A673 (cell line): ENCODE results near the gene BRD7. TPM values are rescaled to one million over a fixed set of nuclear protein-coding genes. Genes with fewer than 3 reads are reported as not detected.

ENCODE experiments used
- BruUV-seq: library from RNA; stranded (reverse); fragments of 400-500 nt; replicated peaks from 2 replicates; lab custom pipeline; 2021; lab: Mats Ljungman, UMichigan
- CTCF ChIA-PET: fragments of 300-600 bp; sonication (Branson Sonifier 250); formaldehyde crosslinking; loops from one replicate; lab custom pipeline; 2022; ENCODE audit warnings: antibody characterized with exemption; lab: Charles Lee
- POLR2A ChIA-PET: fragments of 300-600 bp; sonication (Branson Sonifier 250); formaldehyde crosslinking; loops from one replicate; lab custom pipeline; 2022; ENCODE audit warnings: antibody characterized with exemption; ENCODE audit not compliant: low non-redundant PET; lab: Charles Lee
- DNase-seq: peaks from one replicate; pipeline ENCODE4 v3.0.0-alpha.2; 2015; ENCODE audit warnings: low spot score
- H3K27ac ChIP-seq: fragments of 200-600 bp; sonication (generic); 2 replicates; pipeline ENCODE4 v1.5.1; 2016; ENCODE audit warnings: mixed run types, low read depth, mild to moderate bottlenecking, mixed read lengths, antibody characterized with exemption, low read length; ENCODE audit not compliant: poor library complexity, severe bottlenecking
- H3K27me3 ChIP-seq: fragments of 200-600 bp; sonication (generic); replicated peaks from 2 replicates; pipeline ENCODE4 v1.6.1; 2017; ENCODE audit warnings: mixed run types, low read depth, mild to moderate bottlenecking, mixed read lengths, antibody characterized with exemption, low read length; ENCODE audit not compliant: insufficient read depth, poor library complexity
- H3K36me3 ChIP-seq: fragments of 200-600 bp; sonication (generic); 2 replicates; pipeline ENCODE4 v1.6.1; 2016; ENCODE audit warnings: mixed run types, mild to moderate bottlenecking, mixed read lengths, antibody characterized with exemption, low read length; ENCODE audit not compliant: insufficient read depth, poor library complexity, severe bottlenecking
- H3K4me1 ChIP-seq: fragments of 200-600 bp; sonication (generic); 2 replicates; pipeline ENCODE4 v1.6.1; 2017; ENCODE audit warnings: mixed run types, mild to moderate bottlenecking, mixed read lengths, antibody characterized with exemption, low read length; ENCODE audit not compliant: insufficient read depth, poor library complexity, severe bottlenecking
- H3K4me3 ChIP-seq: fragments of 200-600 bp; sonication (generic); 2 replicates; pipeline ENCODE4 v1.5.1; 2016; ENCODE audit warnings: low read depth, mixed run types, mild to moderate bottlenecking, mixed read lengths, low read length; ENCODE audit not compliant: poor library complexity, severe bottlenecking
- H3K9me3 ChIP-seq: fragments of 200-600 bp; sonication (generic); 2 replicates; pipeline ENCODE4 v1.6.1; 2016; ENCODE audit warnings: mixed run types, low read depth, mild to moderate bottlenecking, mixed read lengths, antibody characterized with exemption, low read length; ENCODE audit not compliant: poor library complexity, severe bottlenecking
- CTCF ChIP-seq: fragments of 300-800, 200-600 bp; sonication (generic); conservative IDR thresholded peaks from 2 replicates; pipeline ENCODE4 v1.5.1; 2017; ENCODE audit warnings: low read depth, mild to moderate bottlenecking, antibody characterized with exemption, low read length, moderate library complexity, mixed read lengths
- EZH2 ChIP-seq: fragments of 200-600 bp; sonication (generic); IDR thresholded peaks from 2 replicates; pipeline ENCODE4 v1.6.1; 2017; ENCODE audit warnings: borderline replicate concordance, low read depth, mild to moderate bottlenecking, mixed read lengths, antibody characterized with exemption, low read length; ENCODE audit not compliant: poor library complexity, severe bottlenecking
- intact Hi-C: fragments of 100-400 bp; cut with micrococcal nuclease; formaldehyde crosslinking; loops from one replicate; pipeline ENCODE4 v1.10.0; 2022; ENCODE audit not compliant: unreplicated experiment
- total RNA-seq: library from RNA; stranded (reverse); gene quantifications from 2 replicates; pipeline ENCODE4 v1.2.3, GENCODE V29; 2021

Gene BRD7
- total RNA-seq, 1 experiment from 2014 or later = 93.0 TPM

- POLR2A ChIA-PET = no interaction called here
Measured at GRCh38 chr16:50393858-50394802, 25.3 kb upstream of the BRD7 start.

GRCh38 chr16:50393416-50393815, 24.6 kb upstream of the BRD7 start:
- Histone ChIP-seq H3K27me3 (no peaks in the 10 kb centered on the region), H3K36me3 (no peaks in the 10 kb centered on the region), H3K9me3 (no peaks in the 10 kb centered on the region), H3K27ac (no peak overlapping the region), H3K4me3 (no peak overlapping the region), H3K4me1 (no peaks in the 10 kb centered on the region)
- intact Hi-C loops = no loop called here
- ChIA-PET POLR2A (no interaction called here), CTCF (no interaction called here)
- DNase-seq = no peak
- TF ChIP-seq CTCF = no peak
- no peak for TF ChIP-seq EZH2
- BruUV-seq = no TSS peak

More at GRCh38 chr16:50393858-50394802, 25.3 kb upstream of the BRD7 start:
- no TSS peak for BruUV-seq
- Histone ChIP-seq H3K27me3 (no peaks in the 10 kb centered on the region), H3K36me3 (no peaks in the 10 kb centered on the region), H3K4me1 (no peaks in the 10 kb centered on the region), H3K4me3 (no peak overlapping the region), H3K27ac (no peak overlapping the region), H3K9me3 (no peaks in the 10 kb centered on the region)
- CTCF ChIA-PET = no interaction called here
- intact Hi-C loops = no loop called here
- TF ChIP-seq EZH2 (no peak), CTCF (no peak)
- DNase-seq = no peak

- TF ChIP-seq CTCF (no peak), EZH2 (no peak)
- Histone ChIP-seq H3K27me3 (no peaks in the 10 kb centered on the region), H3K4me1 (peaks cover under 1% of the 10 kb centered on the region), H3K4me3 (no peak overlapping the region), H3K36me3 (no peaks in the 10 kb centered on the region), H3K27ac (no peak overlapping the region), H3K9me3 (no peaks in the 10 kb centered on the region)
- BruUV-seq = no TSS peak
- DNase-seq = no peak
- intact Hi-C loops = no loop called here
- ChIA-PET CTCF (no interaction called here), POLR2A (interaction anchor here (0.5 kb wide), 1 partner anchor 1338 kb away, joined by 3 read pairs; no protein-coding TSS in a partner anchor)
Measured at GRCh38 chr16:50390914-50391716, 22.3 kb upstream of the BRD7 start.
